ENCODE measurements around the gene EIF3D.

- TF ChIP-seq CTCF (conservative IDR thresholded peaks at IDR 0.05) (no peak), ZFX (IDR thresholded peaks at IDR 0.05) (no peak)
Measured at GRCh38 chr22:36563898-36564297, 34.9 kb upstream of the EIF3D start.
